Neural crest cell (in vitro differentiated cells): Measurements from ENCODE around the gene ATP10B. TPM values are rescaled to one million over a fixed set of nuclear protein-coding genes. Genes with fewer than 3 reads are reported as not detected.

Source experiments
- DNase-seq: peaks from one replicate; pipeline ENCODE4 v3.0.0; 2021; ENCODE audit warnings: low read depth, mixed read lengths, low spot score
- H3K27ac Mint-ChIP-seq: one replicate; pipeline ENCODE4 v1.8.0; 2021; ENCODE audit warnings: mild to moderate bottlenecking, mixed read lengths; ENCODE audit not compliant: unreplicated experiment
- H3K27me3 Mint-ChIP-seq: 2 replicates; pipeline ENCODE4 v1.8.0; 2021; ENCODE audit warnings: low read depth, mild to moderate bottlenecking, mixed read lengths
- H3K36me3 Mint-ChIP-seq: 2 replicates; pipeline ENCODE4 v1.8.0; 2021; ENCODE audit warnings: low read depth, mild to moderate bottlenecking, mixed read lengths
- H3K4me1 Mint-ChIP-seq: 2 replicates; pipeline ENCODE4 v1.8.0; 2021; ENCODE audit warnings: mixed read lengths
- H3K4me3 Mint-ChIP-seq: one replicate; pipeline ENCODE4 v1.8.0; 2021; ENCODE audit warnings: mild to moderate bottlenecking, mixed read lengths
- H3K9me3 Mint-ChIP-seq: 2 replicates; pipeline ENCODE4 v1.8.0; 2021; ENCODE audit warnings: mixed read lengths
- CTCF ChIP-seq: fragments of 200-600 bp; sonication (generic); conservative IDR thresholded peaks from 2 replicates; pipeline ENCODE4 v1.5.0; 2021; ENCODE audit warnings: antibody characterized with exemption, mild to moderate bottlenecking
- total RNA-seq: library from RNA; stranded (reverse); gene quantifications from 2 replicates; pipeline ENCODE4 v1.2.1, GENCODE V29; 2021

The ATP10B gene
- total RNA-seq, 1 donor from 2014 or later, result 10.8 TPM

- H3K27me3 Mint-ChIP-seq, result no peaks in the 10 kb centered on the region
- peaks cover 10% of the 10 kb centered on the region for H3K4me1 Mint-ChIP-seq
- TF ChIP-seq CTCF, result no peak
- H3K36me3 Mint-ChIP-seq, result peaks cover 4% of the 10 kb centered on the region
- no peak overlapping the region for H3K4me3 Mint-ChIP-seq
- no peak overlapping the region for H3K27ac Mint-ChIP-seq
- H3K9me3 Mint-ChIP-seq, result no peaks in the 10 kb centered on the region
- no peak for DNase-seq
Measured at GRCh38 chr5:160703547-160704189, 148.3 kb downstream of the ATP10B start.

GRCh38 chr5:160702934-160703333 is 149.1 kb downstream of the ATP10B start:
- peaks cover 4% of the 10 kb centered on the region for H3K36me3 Mint-ChIP-seq
- H3K4me3 Mint-ChIP-seq, result no peak overlapping the region
- no peak for TF ChIP-seq CTCF
- no peak overlapping the region for H3K27ac Mint-ChIP-seq
- no peaks in the 10 kb centered on the region for H3K27me3 Mint-ChIP-seq
- DNase-seq, result no peak
- H3K4me1 Mint-ChIP-seq, result peaks cover 17% of the 10 kb centered on the region
- no peaks in the 10 kb centered on the region for H3K9me3 Mint-ChIP-seq

- Mint-ChIP-seq H3K27ac (no peak overlapping the region), H3K27me3 (no peaks in the 10 kb centered on the region), H3K36me3 (peaks cover 4% of the 10 kb centered on the region), H3K9me3 (no peaks in the 10 kb centered on the region), H3K4me1 (peaks cover 23% of the 10 kb centered on the region), H3K4me3 (no peak overlapping the region)
- TF ChIP-seq CTCF, result no peak
- DNase-seq, result no peak
Measured at GRCh38 chr5:160702311-160702803, 149.7 kb downstream of the ATP10B start.

- peaks cover 4% of the 10 kb centered on the region for H3K36me3 Mint-ChIP-seq
- H3K9me3 Mint-ChIP-seq, result peaks cover 2% of the 10 kb centered on the region
- no peak for DNase-seq
- no peak overlapping the region for H3K27ac Mint-ChIP-seq
- H3K4me3 Mint-ChIP-seq, result no peak overlapping the region
- TF ChIP-seq CTCF, result no peak
- H3K4me1 Mint-ChIP-seq, result peaks cover 31% of the 10 kb centered on the region
- no peaks in the 10 kb centered on the region for H3K27me3 Mint-ChIP-seq
Measured at GRCh38 chr5:160701403-160701802, 150.6 kb downstream of the ATP10B start.

- Mint-ChIP-seq H3K4me1 (peaks cover 38% of the 10 kb centered on the region), H3K9me3 (peaks cover 2% of the 10 kb centered on the region), H3K4me3 (no peak overlapping the region), H3K27ac (no peak overlapping the region), H3K36me3 (no peaks in the 10 kb centered on the region), H3K27me3 (no peaks in the 10 kb centered on the region)
- DNase-seq, result no peak
- TF ChIP-seq CTCF, result no peak
Measured at GRCh38 chr5:160699301-160699700, 152.7 kb downstream of the ATP10B start.
